ENCODE results near the gene MYO9B.
"Not testable (repeated sequence)": the region's sequence is repeated elsewhere in the genome, so short reads cannot be mapped to it uniquely, and the experiment has no call there.

The MYO9B gene

GRCh38 chr19:17156947-17157302 lies 81.3 kb downstream of the MYO9B start:
- peak; percentile 33 for TF ChIP-seq CTCF (IDR thresholded peaks at IDR 0.05)
- H3K9me3 ChIP-seq, result no peaks in the 10 kb centered on the region
- H3K27ac ChIP-seq, result peak overlapping the region; percentile 97
- no peak overlapping the region for H3K4me3 ChIP-seq (ENCODE audit: low read depth in 1 of 2, low read length in 1 of 2)
- H3K36me3 ChIP-seq, result peaks cover 90% of the 10 kb centered on the region
- H3K27me3 ChIP-seq, result no peaks in the 10 kb centered on the region
- H3K4me1 ChIP-seq (ENCODE audit: control insufficient read depth in 1 of 2, insufficient read depth in 1 of 2, low read depth in 1 of 2, low read length in 1 of 2), result peaks cover 19 to 21% of the 10 kb centered on the region in 2 experiments

GRCh38 chr19:17158584-17158983 lies 83.0 kb downstream of the MYO9B start:
- Histone ChIP-seq H3K9me3 (no peaks in the 10 kb centered on the region), H3K36me3 (peaks cover 92% of the 10 kb centered on the region), H3K4me1 (ENCODE audit: control insufficient read depth in 1 of 2, insufficient read depth in 1 of 2, low read depth in 1 of 2, low read length in 1 of 2) (peaks cover 19 to 21% of the 10 kb centered on the region in 2 experiments), H3K27ac (peak overlapping the region; percentile 97), H3K4me3 (ENCODE audit: low read depth in 1 of 2, low read length in 1 of 2) (no peak overlapping the region), H3K27me3 (no peaks in the 10 kb centered on the region)
- no peak for TF ChIP-seq CTCF (IDR thresholded peaks at IDR 0.05)

GRCh38 chr19:17159466-17160393 lies 84.2 kb downstream of the MYO9B start:
- peak overlapping the region; percentile 97 for H3K27ac ChIP-seq
- peaks cover 19 to 21% of the 10 kb centered on the region in 2 experiments for H3K4me1 ChIP-seq (ENCODE audit: control insufficient read depth in 1 of 2, insufficient read depth in 1 of 2, low read depth in 1 of 2, low read length in 1 of 2)
- TF ChIP-seq CTCF (IDR thresholded peaks at IDR 0.05), result no peak
- H3K4me3 ChIP-seq (ENCODE audit: low read depth in 1 of 2, low read length in 1 of 2), result no peak overlapping the region
- no peaks in the 10 kb centered on the region for H3K27me3 ChIP-seq
- H3K9me3 ChIP-seq, result no peaks in the 10 kb centered on the region
- peaks cover 92% of the 10 kb centered on the region for H3K36me3 ChIP-seq

- H3K27ac ChIP-seq, result peak overlapping the region; percentile 20
- no peaks in the 10 kb centered on the region for H3K9me3 ChIP-seq
- H3K36me3 ChIP-seq, result peaks cover 92% of the 10 kb centered on the region
- peaks cover 19 to 21% of the 10 kb centered on the region in 2 experiments for H3K4me1 ChIP-seq (ENCODE audit: control insufficient read depth in 1 of 2, insufficient read depth in 1 of 2, low read depth in 1 of 2, low read length in 1 of 2)
- H3K27me3 ChIP-seq, result no peaks in the 10 kb centered on the region
- TF ChIP-seq CTCF (IDR thresholded peaks at IDR 0.05), result no peak
- no peak overlapping the region for H3K4me3 ChIP-seq (ENCODE audit: low read depth in 1 of 2, low read length in 1 of 2)
Measured at GRCh38 chr19:17160908-17161307, 85.3 kb downstream of the MYO9B start.

- H3K27me3 ChIP-seq; H3K4me3 ChIP-seq (ENCODE audit: low read depth in 1 of 2, low read length in 1 of 2); H3K4me1 ChIP-seq (ENCODE audit: control insufficient read depth in 1 of 2, insufficient read depth in 1 of 2, low read depth in 1 of 2, low read length in 1 of 2); H3K9me3 ChIP-seq: not testable (repeated sequence)
- Histone ChIP-seq H3K27ac (peak overlapping the region; percentile 16), H3K36me3 (peaks cover 94% of the 10 kb centered on the region)
Measured at GRCh38 chr19:17162131-17162530, 86.6 kb downstream of the MYO9B start.

GRCh38 chr19:17162580-17162979 lies 87.0 kb downstream of the MYO9B start:
- H3K9me3 ChIP-seq, result no peaks in the 10 kb centered on the region

More at GRCh38 chr19:17162580-17162979, 87.0 kb downstream of the MYO9B start:
- Histone ChIP-seq H3K36me3 (peaks cover 98% of the 10 kb centered on the region), H3K4me1 (ENCODE audit: control insufficient read depth in 1 of 2, insufficient read depth in 1 of 2, low read depth in 1 of 2, low read length in 1 of 2) (peaks cover 3 to 4% of the 10 kb centered on the region in 2 experiments), H3K4me3 (ENCODE audit: low read depth in 1 of 2, low read length in 1 of 2) (no peak overlapping the region), H3K27ac (peak overlapping the region; percentile 16), H3K27me3 (no peaks in the 10 kb centered on the region)
- TF ChIP-seq CTCF (IDR thresholded peaks at IDR 0.05), result no peak

All from neutrophil (primary cell).